NCI-H345 treated with DMSO at 0.1 percent for 48 hours (cell line): ENCODE results near the gene ZBTB43.
"Not testable (repeated sequence)": the region's sequence is repeated elsewhere in the genome, so short reads cannot be mapped to it uniquely, and the experiment has no call there.

Source experiments
- DNase-seq: peaks from one replicate; lab custom pipeline; 2025; ENCODE audit not compliant: unreplicated experiment; lab: John Stamatoyannopoulos, UW

Gene ZBTB43

DNA sequence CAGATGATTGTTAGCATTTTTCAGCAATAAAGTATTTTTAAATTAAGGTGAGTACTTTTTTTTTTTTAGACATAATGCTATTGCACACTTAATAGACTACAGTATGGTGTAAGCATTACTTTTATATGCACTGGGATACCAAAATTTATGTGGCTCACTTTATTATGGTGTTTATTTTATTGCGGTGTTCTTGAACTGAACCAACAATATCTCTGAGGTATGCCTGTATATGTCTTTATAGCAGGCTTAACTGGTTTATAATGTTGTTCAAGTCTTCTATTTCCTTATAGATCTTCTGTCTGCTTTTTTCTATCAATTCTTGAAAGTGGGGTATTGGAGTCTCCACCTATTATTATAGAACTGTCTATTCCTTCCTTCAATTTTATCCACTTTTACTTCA, 18.0 kb downstream of the ZBTB43 start:
- DNase-seq = no peak

- not testable (repeated sequence) for DNase-seq
These were observed 19.2 kb downstream of the ZBTB43 start for GRCh38 chr9:126824052-126824451.

DNA sequence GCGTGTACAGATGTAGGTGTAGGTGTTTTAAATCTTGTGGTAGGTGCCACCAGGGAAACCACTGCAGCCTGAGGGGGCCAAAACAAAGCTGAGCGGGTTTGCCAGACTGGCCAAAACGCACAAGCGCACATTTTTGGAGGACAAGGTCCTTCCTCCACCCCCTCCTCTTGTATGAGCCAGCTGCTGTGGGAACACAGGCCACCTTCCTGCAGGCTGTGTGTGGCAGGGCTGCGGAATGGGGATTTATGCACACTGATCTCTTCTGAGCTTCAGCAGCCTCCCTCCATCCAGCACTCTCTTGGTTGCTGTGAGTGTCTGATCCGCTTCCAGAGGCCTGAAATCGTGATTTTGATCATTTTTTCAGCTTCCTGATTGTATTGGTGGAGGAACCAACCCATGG, 22.4 kb downstream of the ZBTB43 start:
- no peak for DNase-seq

- DNase-seq = no peak
These were observed 24.2 kb downstream of the ZBTB43 start for GRCh38 chr9:126829035-126829434.

DNA sequence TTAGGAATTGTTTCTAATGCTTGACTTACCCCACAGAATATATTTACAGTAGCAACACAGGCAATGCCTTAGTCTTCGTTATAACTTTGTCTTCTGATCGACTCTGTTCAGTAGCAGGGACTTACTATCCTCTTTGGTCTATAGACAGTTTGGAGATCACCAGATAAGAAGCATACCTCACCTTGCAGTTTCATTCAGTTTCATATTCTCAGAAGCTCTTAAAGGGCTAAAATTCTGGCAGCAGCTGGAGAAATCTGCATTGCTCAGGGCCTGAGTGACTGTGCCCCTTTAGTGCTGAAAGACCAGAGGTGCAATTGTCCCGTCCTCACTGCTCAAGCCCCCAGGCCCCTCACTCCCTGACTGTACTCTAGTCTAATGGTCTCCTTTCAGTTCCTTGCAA, 26.0 kb downstream of the ZBTB43 start:
- no peak for DNase-seq

DNA sequence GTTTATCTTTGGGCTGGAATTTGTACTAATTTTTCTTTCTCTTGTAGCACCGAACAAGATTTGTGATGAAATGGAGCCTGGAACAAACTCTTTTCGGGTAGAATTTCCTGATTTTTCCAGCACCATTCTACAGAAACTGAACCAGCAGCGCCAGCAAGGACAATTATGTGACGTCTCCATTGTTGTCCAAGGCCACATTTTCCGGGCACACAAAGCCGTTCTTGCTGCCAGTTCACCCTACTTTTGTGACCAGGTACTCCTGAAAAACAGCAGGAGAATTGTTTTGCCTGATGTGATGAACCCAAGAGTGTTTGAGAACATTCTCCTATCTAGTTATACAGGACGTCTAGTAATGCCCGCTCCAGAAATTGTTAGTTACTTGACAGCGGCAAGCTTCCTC, 27.6 kb downstream of the ZBTB43 start:
- DNase-seq = no peak

- DNase-seq = no peak
These were observed 28.2 kb downstream of the ZBTB43 start for GRCh38 chr9:126833020-126833419.

DNA sequence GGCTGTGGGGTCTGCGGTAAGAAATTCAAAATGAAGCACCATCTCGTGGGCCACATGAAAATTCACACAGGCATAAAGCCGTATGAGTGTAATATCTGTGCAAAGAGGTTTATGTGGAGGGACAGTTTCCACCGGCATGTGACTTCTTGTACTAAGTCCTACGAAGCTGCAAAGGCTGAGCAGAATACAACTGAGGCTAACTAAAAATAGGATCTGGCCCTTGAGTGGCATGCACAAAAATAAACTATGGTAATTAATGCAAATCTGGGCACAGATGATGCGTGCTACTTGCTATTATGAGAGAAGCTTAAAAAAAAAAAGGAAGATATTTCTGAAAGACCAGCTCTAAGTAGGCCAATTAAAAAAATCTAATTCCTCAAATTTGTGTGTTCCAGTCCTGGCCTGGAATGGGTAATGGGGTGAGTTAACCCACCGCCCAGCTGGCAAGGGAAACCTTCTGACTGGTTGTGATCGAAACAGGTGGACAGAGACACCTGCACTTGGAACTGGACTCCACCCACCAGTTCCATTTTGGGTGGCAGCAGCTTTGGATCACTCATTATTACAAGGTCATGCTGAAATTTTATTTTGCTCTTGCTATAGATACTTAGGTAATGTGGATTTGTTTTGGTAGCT, 29.0 kb downstream of the ZBTB43 start:
- no peak for DNase-seq

DNA sequence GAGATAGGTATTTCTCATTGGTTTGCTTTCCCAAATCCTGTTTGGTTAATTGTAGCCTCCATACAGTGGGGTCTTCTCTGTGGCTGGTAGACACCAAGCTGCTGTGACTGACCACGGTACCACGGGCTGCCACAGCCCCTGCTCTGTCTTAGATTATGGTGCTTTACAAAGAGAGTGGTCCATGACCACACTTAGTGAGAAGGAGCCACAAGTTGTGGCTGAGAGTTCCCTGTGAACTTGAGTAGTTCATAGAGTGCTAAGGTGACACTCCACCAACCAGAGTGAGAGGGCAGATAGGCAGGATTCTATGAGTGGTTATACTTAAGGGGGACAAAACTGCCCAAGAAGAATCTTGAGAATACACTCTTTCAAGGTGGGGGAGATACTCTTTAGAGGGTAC, 29.8 kb downstream of the ZBTB43 start:
- no peak for DNase-seq

GRCh38 chr9:126836216-126836615, 31.4 kb downstream of the ZBTB43 start:
- DNase-seq = no peak

- no peak for DNase-seq
These were observed 33.4 kb downstream of the ZBTB43 start for GRCh38 chr9:126838055-126838811.

DNA sequence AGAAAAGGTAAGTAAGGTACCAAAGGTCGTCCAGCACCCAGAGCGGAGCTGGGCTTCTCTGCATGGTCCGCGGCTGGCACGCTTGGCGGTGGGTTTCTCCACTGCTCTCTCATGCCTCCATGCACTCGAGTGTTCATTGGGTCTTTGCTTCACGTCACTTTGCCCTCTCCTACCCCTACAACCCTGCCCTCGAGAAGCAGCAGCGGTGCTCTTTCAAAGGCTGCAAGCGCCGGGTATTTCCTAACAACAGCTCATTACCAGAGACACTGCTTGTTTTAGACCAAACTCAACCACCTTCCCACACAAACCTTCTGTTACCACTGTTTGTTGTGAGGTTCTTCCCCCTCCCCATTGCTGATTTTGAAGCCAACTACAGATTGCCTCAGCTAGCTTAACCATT, 34.1 kb downstream of the ZBTB43 start:
- no peak for DNase-seq

- DNase-seq = no peak
These were observed 34.5 kb downstream of the ZBTB43 start for GRCh38 chr9:126839301-126839700.

DNA sequence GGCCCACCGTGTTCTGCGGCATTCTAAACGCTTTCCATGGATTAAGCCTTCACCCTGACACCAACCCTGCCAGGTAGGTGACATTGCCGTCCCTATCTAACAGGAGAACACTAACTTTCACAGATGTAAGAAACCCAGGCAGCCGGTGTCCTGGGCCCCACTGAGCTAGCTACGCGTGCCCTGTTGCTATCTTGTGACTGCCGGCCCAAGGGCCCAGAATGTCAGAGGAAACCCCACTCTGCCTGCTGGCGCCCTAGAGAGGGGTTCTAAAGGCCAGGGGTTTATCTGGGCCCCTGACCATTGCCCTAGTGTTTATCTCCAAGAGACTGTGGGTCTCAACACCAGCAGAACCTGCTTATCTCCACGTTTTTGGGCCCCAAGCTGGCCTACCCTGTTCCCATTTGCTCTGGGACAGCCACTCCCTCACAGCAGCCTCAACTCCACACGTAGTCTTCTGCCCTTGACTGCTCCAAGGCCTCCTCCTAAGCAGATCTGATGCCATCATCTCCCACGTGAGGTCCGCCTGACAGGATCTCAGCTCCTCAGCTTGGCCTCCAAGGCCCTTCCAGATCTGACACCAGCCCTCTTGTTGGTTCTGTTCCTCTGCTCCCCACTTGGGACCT, 37.5 kb downstream of the ZBTB43 start:
- DNase-seq = no peak

DNA sequence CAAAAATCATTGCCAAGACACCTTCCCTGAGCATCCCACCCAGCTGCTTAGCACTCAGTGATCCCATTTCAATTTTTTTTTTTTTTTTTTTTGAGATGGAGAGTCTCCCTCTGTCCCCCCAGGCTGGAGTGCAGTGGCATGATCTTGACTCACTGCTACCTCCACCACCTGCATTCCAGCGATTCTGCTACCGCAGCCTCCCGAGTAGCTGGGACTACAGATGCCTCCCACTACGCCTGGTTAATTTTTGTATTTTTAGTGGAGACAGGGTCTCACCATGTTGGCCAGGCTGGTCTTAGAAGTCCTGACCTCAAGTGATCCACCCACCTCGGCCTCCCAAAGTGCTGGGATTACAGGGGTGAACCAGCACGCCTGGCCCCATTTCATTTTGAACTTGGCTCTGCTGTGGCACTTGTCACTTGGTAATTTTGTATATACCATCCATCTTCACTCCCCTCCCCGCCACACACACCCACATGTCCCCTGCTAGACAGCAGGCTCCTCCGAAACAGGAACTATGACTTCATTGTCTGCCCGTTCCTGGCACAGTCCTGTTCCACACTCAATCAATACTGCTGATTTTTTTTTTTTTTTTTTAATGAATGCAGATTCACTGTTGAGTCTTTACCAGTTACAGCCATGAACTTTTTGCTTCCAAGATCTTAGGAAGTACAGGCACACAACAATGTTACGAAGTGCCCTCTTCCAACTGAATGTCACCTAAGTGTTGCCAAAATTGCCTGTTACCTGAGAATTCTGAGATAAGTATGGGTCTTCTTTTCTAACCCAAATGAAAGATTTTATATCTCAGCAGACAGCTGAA, 38.3 kb downstream of the ZBTB43 start:
- no peak for DNase-seq

- DNase-seq = no peak
These were observed 39.2 kb downstream of the ZBTB43 start for GRCh38 chr9:126844085-126844484.

- no peak for DNase-seq
These were observed 42.2 kb downstream of the ZBTB43 start for GRCh38 chr9:126847051-126847450.

DNA sequence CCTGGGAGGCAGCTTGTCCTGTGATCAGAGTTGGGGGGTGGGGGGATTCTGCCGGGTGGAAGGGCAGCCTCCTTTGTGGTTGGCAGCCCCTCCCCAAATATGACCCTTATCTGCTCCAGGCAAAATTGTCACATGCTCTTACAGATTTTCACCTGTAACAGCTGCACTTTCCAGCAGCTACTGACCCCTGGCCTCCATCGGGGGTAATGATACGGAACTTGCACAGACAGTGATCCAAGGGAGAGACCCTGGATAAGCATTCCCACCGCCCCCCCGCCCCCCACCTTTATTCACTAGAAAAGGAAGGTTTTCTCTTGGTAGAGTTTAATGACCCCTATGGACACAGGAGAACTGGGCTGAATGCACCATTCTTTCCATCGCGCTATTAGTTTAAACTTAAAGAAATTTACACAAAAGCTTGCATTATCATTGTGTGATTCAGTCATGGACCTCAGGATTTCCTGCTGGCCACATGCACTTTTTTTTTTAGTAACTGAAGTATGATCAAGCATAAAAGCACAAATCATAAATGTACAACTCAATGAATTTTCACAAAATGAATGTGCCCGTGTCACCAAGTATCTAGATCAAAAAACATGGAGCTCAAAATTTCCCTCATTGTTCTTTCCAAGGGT, 44.9 kb downstream of the ZBTB43 start:
- DNase-seq = no peak

- DNase-seq = no peak
These were observed 46.5 kb downstream of the ZBTB43 start for GRCh38 chr9:126851286-126851880.

GRCh38 chr9:126852086-126852688, 47.3 kb downstream of the ZBTB43 start:
- no peak for DNase-seq
